Type B pancreatic cell (in vitro differentiated cells): ENCODE measurements around the gene KHDC3L. TPM values are rescaled to one million over a fixed set of nuclear protein-coding genes. Genes with fewer than 3 reads are reported as not detected.

Experiments used
- DNase-seq: peaks from one replicate; pipeline ENCODE4 v3.0.0; 2021; ENCODE audit warnings: mixed read lengths; ENCODE audit not compliant: unreplicated experiment; ENCODE audit errors: extremely low spot score
- H3K27ac Mint-ChIP-seq: 2 replicates; pipeline ENCODE4 v1.8.0; 2021; ENCODE audit warnings: mild to moderate bottlenecking, mixed read lengths
- H3K27me3 Mint-ChIP-seq: 2 replicates; pipeline ENCODE4 v1.8.0; 2021; ENCODE audit warnings: mixed read lengths
- H3K36me3 Mint-ChIP-seq: 2 replicates; pipeline ENCODE4 v1.8.0; 2021; ENCODE audit warnings: mixed read lengths
- H3K4me1 Mint-ChIP-seq: one replicate; pipeline ENCODE4 v1.8.0; 2021; ENCODE audit warnings: mixed read lengths; ENCODE audit not compliant: unreplicated experiment
- H3K4me3 Mint-ChIP-seq: 2 replicates; pipeline ENCODE4 v1.8.0; 2021; ENCODE audit warnings: mild to moderate bottlenecking, mixed read lengths
- H3K9me3 Mint-ChIP-seq: 2 replicates; pipeline ENCODE4 v1.8.0; 2021; ENCODE audit warnings: mixed read lengths
- total RNA-seq: library from RNA; stranded (reverse); gene quantifications from 2 replicates; pipeline ENCODE4 v1.2.1, GENCODE V29; 2021; ENCODE audit warnings: low replicate concordance
- TF ChIP-seq, protein P1 (sequence below): fragments of 200-600 bp; sonication (generic); conservative IDR thresholded peaks from 2 replicates; pipeline ENCODE4 v1.5.0; 2021; ENCODE audit warnings: antibody characterized with exemption, mild to moderate bottlenecking

Gene KHDC3L
- total RNA-seq, 1 donor from 2014 or later, result not detected

DNA sequence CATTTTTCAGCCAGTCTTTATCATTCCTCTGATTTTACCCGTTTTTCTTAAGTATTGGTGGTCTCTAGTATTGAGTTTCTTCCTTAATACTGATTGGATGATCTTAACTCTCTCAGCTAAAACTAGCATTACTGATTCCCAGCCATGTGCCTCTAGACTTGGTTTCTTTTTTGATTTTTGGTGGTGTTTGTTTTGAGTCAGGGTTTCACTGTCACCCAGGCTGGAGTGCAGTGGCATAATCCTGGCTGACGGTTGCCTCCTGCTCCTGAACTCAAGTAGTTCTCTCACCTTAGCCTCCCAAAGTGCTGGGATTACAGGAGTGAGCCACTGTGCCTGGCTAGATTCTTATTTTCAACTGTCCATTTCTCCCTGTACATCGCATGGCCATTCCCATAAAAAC lies 33.3 kb upstream of the KHDC3L start:
- Mint-ChIP-seq H3K9me3 (no peaks in the 10 kb centered on the region), H3K27me3 (peaks cover 26% of the 10 kb centered on the region), H3K4me1 (no peaks in the 10 kb centered on the region), H3K4me3 (no peak overlapping the region), H3K27ac (no peak overlapping the region), H3K36me3 (no peaks in the 10 kb centered on the region)
- TF ChIP-seq, protein P1, sequence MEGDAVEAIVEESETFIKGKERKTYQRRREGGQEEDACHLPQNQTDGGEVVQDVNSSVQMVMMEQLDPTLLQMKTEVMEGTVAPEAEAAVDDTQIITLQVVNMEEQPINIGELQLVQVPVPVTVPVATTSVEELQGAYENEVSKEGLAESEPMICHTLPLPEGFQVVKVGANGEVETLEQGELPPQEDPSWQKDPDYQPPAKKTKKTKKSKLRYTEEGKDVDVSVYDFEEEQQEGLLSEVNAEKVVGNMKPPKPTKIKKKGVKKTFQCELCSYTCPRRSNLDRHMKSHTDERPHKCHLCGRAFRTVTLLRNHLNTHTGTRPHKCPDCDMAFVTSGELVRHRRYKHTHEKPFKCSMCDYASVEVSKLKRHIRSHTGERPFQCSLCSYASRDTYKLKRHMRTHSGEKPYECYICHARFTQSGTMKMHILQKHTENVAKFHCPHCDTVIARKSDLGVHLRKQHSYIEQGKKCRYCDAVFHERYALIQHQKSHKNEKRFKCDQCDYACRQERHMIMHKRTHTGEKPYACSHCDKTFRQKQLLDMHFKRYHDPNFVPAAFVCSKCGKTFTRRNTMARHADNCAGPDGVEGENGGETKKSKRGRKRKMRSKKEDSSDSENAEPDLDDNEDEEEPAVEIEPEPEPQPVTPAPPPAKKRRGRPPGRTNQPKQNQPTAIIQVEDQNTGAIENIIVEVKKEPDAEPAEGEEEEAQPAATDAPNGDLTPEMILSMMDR, result no peak
- no peak for DNase-seq

DNA sequence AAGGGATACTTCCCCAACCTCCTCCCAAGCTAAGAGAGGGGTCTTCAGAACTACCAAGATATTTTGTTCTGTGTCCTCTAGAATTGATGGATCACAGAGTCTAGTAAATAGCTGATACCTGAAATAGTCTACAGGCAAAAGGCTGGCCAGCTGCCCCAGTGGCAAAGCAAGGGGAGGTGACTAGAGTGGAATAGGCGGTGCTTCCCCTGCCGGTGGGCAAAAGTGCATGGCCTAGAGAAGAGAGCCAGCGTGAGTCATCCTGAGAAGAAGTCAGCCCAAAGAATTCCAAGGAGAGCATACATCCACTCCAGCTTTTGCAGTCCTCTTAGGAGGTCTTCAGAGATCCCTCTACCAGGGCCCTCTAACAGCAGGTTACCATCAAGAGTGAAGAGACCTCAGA lies 23.1 kb upstream of the KHDC3L start:
- Mint-ChIP-seq H3K4me1 (no peaks in the 10 kb centered on the region), H3K27ac (no peak overlapping the region)
- TF ChIP-seq, protein P1, result no peak

DNA sequence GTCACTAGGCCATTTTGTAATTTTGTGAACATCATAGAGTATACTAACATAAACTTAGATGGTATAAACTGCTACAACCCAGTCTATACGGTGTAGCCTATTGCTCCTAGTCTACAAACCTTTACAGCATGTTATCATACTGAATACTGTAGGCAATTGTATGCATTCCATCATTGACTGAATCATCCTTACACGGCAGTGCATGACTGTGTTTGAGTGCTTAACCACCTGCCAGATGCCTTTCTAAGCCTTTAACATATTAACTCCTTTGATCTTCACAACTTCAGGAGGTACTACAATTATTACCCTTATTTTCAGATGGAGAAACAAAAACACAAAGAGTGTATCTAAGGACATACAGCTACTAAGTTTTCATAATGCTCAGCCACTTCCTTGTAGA lies 22.4 kb upstream of the KHDC3L start:
- Mint-ChIP-seq H3K4me3 (no peak overlapping the region), H3K4me1 (no peaks in the 10 kb centered on the region)

More for the DNA sequence above, 23.1 kb upstream of the KHDC3L start:
- H3K9me3 Mint-ChIP-seq, result no peaks in the 10 kb centered on the region
- peaks cover 2% of the 10 kb centered on the region for H3K27me3 Mint-ChIP-seq
- H3K36me3 Mint-ChIP-seq, result no peaks in the 10 kb centered on the region
- no peak for DNase-seq
- H3K4me3 Mint-ChIP-seq, result no peak overlapping the region

DNA sequence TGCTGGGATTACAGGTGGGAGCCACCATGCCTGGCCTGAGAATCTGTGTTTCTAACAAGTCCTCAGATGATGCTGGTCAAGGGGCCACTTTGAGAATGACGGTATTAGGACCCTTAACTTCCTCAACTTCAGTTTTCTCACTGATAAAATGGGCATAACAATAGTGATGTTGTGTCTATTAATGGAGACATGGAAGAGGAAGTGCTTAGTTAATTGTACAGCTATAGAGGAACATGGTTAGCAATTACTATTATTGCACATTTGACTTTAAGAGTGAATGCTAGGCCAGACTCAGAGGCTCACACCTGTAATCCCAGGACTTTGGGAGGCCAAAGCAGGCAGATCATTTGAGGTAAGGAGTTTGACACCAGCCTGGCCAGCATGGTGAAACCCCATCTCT lies 21.1 kb upstream of the KHDC3L start:
- TF ChIP-seq, protein P1, result no peak
- DNase-seq, result no peak
- H3K4me3 Mint-ChIP-seq, result no peak overlapping the region
- peaks cover 2% of the 10 kb centered on the region for H3K27me3 Mint-ChIP-seq
- H3K27ac Mint-ChIP-seq, result no peak overlapping the region
- H3K4me1 Mint-ChIP-seq, result no peaks in the 10 kb centered on the region
- no peaks in the 10 kb centered on the region for H3K9me3 Mint-ChIP-seq
- H3K36me3 Mint-ChIP-seq, result no peaks in the 10 kb centered on the region

More for the DNA sequence above, 22.4 kb upstream of the KHDC3L start:
- DNase-seq, result no peak
- TF ChIP-seq, protein P1, result no peak
- Mint-ChIP-seq H3K9me3 (no peaks in the 10 kb centered on the region), H3K27me3 (peaks cover 2% of the 10 kb centered on the region), H3K27ac (no peak overlapping the region), H3K36me3 (no peaks in the 10 kb centered on the region)

DNA sequence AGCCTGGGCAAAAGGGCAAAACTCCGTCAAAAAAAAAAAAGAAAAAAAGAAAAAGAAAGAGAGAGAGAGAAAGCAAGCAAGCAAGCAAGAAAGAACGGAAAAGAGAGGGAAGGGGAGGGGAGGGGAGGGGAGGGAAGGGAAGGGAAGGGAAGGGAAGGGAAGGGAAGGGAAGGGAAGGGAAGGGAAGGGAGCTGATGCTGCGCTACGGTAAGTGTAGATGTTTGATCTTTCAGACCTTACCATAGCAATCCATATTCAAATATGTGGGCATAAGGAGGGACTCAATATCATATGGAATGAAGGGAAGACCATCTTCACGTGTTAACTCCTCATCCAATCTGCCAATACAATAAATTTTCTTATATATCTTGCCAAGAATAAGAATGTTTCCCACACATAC lies 20.3 kb upstream of the KHDC3L start:
- H3K27ac Mint-ChIP-seq, result no peak overlapping the region
- no peak for DNase-seq
- H3K4me3 Mint-ChIP-seq, result no peak overlapping the region
- peaks cover 10% of the 10 kb centered on the region for H3K27me3 Mint-ChIP-seq
- H3K9me3 Mint-ChIP-seq, result no peaks in the 10 kb centered on the region
- H3K36me3 Mint-ChIP-seq, result no peaks in the 10 kb centered on the region
- TF ChIP-seq, protein P1, result no peak
- no peaks in the 10 kb centered on the region for H3K4me1 Mint-ChIP-seq

DNA sequence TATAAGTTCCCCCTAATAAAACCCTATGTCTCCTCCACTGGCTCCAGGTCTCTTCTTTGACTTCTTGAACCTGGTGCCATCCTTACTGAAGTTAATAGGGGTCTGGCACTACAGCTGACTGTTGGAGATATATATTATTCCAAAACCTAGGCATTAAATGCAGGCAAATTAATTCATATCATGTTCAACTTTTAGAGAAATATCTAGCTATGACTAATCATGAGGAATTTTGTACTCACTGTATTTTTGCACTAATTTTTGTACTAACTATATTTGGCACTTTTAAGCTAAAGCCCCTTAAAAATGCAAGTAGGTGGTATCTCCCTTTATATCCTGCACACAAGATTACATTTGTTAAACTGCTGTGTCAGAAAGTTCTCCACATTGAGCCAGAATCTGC lies 19.3 kb upstream of the KHDC3L start:
- H3K4me1 Mint-ChIP-seq, result no peaks in the 10 kb centered on the region
- no peaks in the 10 kb centered on the region for H3K9me3 Mint-ChIP-seq
- peaks cover 18% of the 10 kb centered on the region for H3K27me3 Mint-ChIP-seq
- DNase-seq, result no peak
- H3K36me3 Mint-ChIP-seq, result no peaks in the 10 kb centered on the region
- no peak overlapping the region for H3K4me3 Mint-ChIP-seq
- TF ChIP-seq, protein P1, result no peak
- no peak overlapping the region for H3K27ac Mint-ChIP-seq
